ENCODE results near the gene CHMP2B.

DNA sequence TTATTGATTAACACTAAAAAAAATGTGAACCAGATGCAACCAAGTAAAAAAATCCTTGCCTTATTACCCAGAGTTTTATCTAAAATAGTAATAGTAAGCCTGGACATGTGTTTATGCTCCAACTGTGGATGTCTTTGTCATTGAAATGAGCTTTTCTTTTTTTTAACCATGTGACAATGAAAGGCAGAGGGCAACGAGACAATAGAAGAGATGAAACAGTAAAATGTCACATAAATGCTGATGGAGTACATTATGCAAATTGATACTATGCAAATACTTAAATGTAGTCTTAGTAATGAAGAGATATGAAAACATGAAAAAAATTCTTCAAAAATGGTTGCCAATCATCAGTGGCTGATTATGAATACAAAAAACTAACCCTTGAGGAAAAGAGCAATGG lies 20.5 kb upstream of the CHMP2B start:
- TF ChIP-seq, protein P1, sequence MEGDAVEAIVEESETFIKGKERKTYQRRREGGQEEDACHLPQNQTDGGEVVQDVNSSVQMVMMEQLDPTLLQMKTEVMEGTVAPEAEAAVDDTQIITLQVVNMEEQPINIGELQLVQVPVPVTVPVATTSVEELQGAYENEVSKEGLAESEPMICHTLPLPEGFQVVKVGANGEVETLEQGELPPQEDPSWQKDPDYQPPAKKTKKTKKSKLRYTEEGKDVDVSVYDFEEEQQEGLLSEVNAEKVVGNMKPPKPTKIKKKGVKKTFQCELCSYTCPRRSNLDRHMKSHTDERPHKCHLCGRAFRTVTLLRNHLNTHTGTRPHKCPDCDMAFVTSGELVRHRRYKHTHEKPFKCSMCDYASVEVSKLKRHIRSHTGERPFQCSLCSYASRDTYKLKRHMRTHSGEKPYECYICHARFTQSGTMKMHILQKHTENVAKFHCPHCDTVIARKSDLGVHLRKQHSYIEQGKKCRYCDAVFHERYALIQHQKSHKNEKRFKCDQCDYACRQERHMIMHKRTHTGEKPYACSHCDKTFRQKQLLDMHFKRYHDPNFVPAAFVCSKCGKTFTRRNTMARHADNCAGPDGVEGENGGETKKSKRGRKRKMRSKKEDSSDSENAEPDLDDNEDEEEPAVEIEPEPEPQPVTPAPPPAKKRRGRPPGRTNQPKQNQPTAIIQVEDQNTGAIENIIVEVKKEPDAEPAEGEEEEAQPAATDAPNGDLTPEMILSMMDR (IDR thresholded peaks at IDR 0.05 in 2 of 3, conservative IDR thresholded peaks at IDR 0.05 in 1 of 3; ENCODE audit: insufficient read depth in 2 of 3, low read depth in 1 of 3, low read length in 3 of 3) = no peak
- TF ChIP-seq POLR2AphosphoS2 (IDR thresholded peaks at IDR 0.05; ENCODE audit: low read length) = no peak

All from K562 (cell line).